ENCODE results near the gene CHN2.

CHN2 gene

GRCh38 chr7:29290829-29291228, 96.3 kb downstream of the CHN2 start:
- no peak overlapping the region for H3K27ac ChIP-seq (ENCODE audit: low read length)
- H3K4me3 ChIP-seq (ENCODE audit: low read length): no peak overlapping the region
- H3K4me1 ChIP-seq (ENCODE audit: insufficient read depth, low read length): peaks cover 20% of the 10 kb centered on the region
- no peaks in the 10 kb centered on the region for H3K9me3 ChIP-seq (ENCODE audit: insufficient read depth, low read depth, low read length)
- H3K36me3 ChIP-seq (ENCODE audit: insufficient read depth, low read depth, low read length): no peaks in the 10 kb centered on the region
- no peaks in the 10 kb centered on the region for H3K27me3 ChIP-seq (ENCODE audit: insufficient read depth, low read length)
- no peak overlapping the region for H3K9ac ChIP-seq (ENCODE audit: low read depth, low read length)

DNA sequence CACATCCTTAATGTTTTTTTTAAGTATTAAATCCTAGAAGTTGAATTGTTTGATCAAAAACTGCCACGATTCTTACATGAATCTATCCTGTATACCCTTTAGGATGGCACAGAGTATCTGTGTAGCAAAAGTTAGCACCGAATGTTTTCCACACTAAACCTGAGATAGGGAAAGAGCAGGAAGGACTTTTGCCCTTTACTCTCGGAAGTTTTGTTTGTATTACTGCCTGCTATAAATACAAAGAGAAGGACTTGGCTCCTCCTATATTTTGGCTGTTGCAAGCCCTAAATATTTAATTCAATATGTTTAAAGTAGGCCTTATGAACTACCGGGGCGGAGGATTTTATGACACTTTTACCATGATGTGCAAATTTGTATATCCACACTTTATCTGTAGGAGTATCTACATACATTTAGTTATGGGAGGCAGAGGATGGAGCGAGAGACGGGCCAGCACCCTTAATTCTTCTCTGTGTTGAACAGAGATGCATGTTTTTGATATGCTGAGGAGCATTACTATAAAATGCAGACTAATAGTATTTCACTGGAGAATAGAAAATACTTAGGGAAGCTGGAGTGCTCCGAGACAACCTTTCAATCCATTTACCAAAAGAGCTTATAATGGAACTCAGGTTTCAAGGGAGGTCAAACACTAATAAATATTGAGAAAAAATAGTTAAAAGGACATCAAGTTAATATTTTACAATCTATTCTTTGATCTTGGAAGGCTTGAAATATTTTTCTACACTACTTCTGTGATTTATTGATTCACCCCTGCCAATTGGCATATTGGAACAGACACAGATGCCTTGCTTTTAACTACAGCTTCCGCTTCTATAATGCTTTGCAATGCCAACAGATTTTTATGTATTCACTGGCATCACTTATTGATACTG, 97.4 kb downstream of the CHN2 start:
- Histone ChIP-seq H3K4me1 (ENCODE audit: insufficient read depth, low read length) (peaks cover 26% of the 10 kb centered on the region), H3K9ac (ENCODE audit: low read depth, low read length) (no peak overlapping the region)

DNA sequence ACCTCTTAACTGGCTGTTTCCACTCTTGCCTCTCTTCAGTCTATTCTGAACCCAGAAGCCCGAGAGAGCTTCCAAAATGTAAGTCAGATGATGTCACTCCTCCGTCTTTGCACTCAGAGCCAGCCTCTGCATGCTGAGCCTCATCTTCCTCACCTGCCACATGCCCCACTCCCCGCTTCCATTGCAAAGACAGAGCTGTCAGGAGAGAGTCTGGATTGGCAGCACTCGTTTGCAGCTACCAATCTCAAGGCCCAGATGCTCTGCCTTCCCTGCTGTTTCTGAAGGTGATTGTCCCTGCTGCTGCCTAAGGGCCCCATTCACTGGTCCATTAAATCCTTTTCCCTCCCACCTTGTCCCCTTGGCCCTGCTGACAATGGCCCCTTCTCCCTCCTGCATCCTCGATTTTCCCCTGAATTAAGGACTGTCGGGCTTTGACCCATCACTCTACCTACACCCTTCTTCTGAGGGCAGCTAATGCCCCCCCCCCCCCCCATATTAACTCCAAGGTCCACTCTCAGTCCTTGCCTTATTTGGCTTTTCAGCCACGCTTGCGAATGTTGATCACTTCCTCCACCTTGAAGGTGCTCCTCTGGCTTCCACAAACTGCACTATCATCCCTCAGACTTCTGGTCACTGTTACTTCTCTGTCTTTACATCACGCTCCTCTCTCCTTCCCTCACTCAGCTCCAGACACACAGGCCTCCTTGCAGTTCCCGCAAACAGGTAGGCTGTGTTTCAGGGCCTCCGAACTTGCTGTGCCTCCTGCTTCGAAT, 98.5 kb downstream of the CHN2 start:
- Histone ChIP-seq H3K4me1 (ENCODE audit: insufficient read depth, low read length) (peaks cover 37% of the 10 kb centered on the region), H3K27ac (ENCODE audit: low read length) (no peak overlapping the region), H3K27me3 (ENCODE audit: insufficient read depth, low read length) (no peaks in the 10 kb centered on the region), H3K4me3 (ENCODE audit: low read length) (no peak overlapping the region), H3K9ac (ENCODE audit: low read depth, low read length) (no peak overlapping the region), H3K9me3 (ENCODE audit: insufficient read depth, low read depth, low read length) (no peaks in the 10 kb centered on the region), H3K36me3 (ENCODE audit: insufficient read depth, low read depth, low read length) (no peaks in the 10 kb centered on the region)

More for the DNA sequence above, 97.4 kb downstream of the CHN2 start:
- H3K36me3 ChIP-seq (ENCODE audit: insufficient read depth, low read depth, low read length): no peaks in the 10 kb centered on the region
- no peaks in the 10 kb centered on the region for H3K27me3 ChIP-seq (ENCODE audit: insufficient read depth, low read length)
- no peaks in the 10 kb centered on the region for H3K9me3 ChIP-seq (ENCODE audit: insufficient read depth, low read depth, low read length)
- no peak overlapping the region for H3K27ac ChIP-seq (ENCODE audit: low read length)
- H3K4me3 ChIP-seq (ENCODE audit: low read length): no peak overlapping the region

DNA sequence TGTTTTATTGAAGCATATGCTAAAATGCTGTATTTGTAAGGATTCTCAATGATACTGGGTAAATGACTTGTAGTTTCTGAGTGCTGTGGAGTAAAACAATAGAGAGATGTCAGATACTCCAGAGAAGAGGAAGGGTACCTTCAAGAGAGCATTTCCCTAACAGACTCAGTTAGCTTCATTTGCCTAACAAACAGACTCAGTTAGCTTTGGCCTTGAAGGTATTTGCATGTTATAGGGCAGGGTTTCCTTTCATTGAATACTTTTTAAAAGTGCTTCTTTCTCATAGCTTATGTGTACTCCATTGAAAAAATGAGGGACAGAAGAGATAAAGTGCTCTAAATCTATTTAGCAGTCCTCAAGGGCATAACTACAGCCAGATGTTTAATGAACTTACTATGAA, 101.8 kb downstream of the CHN2 start:
- H3K36me3 ChIP-seq (ENCODE audit: insufficient read depth, low read depth, low read length): no peaks in the 10 kb centered on the region
- peaks cover 31% of the 10 kb centered on the region for H3K4me1 ChIP-seq (ENCODE audit: insufficient read depth, low read length)
- H3K9me3 ChIP-seq (ENCODE audit: insufficient read depth, low read depth, low read length): no peaks in the 10 kb centered on the region
- H3K27me3 ChIP-seq (ENCODE audit: insufficient read depth, low read length): no peaks in the 10 kb centered on the region
- H3K9ac ChIP-seq (ENCODE audit: low read depth, low read length): no peak overlapping the region; the same call in 1 of the 2 replicates
- no peak overlapping the region for H3K27ac ChIP-seq (ENCODE audit: low read length)
- H3K4me3 ChIP-seq (ENCODE audit: low read length): peak overlapping the region; percentile 18; the same call in 1 of the 2 replicates

DNA sequence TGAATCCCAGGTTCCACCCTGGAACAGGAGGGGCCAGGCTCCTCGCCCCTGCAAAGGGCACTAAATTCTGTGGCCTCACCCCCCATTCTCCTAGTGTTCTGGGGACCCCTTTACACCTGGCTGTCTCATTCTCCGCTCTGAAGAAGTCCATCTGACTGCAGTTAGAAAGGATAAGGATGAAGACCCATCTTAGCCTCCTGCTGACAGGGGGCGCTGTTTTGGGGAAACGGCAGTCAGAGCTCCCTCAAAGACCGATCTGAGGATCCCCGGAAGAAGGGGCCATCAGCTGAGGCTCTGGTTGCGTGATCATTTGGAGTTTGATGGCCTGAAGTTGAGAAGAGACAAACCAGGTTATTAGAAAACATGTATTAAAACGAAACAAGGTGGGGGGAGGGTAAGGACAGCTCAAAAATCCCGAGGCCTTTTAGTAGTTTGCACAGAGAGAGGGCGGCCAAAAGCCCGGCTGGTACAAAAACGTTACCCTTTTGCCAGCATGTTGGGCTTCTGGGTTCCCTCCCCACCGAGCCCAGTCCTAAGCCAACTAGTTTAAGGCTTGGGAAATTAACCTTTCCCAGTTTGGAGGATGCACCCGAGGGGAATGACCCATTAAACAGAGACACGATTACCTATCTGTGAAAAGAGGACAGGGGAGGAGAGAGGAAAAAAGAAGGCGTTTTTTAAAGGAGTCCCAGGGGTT, 102.8 kb downstream of the CHN2 start:
- Histone ChIP-seq H3K36me3 (ENCODE audit: insufficient read depth, low read depth, low read length) (no peaks in the 10 kb centered on the region), H3K27ac (ENCODE audit: low read length) (no peak overlapping the region), H3K27me3 (ENCODE audit: insufficient read depth, low read length) (no peaks in the 10 kb centered on the region), H3K9me3 (ENCODE audit: insufficient read depth, low read depth, low read length) (no peaks in the 10 kb centered on the region), H3K4me3 (ENCODE audit: low read length) (peak overlapping the region; percentile 18; the same call in 1 of the 2 replicates), H3K9ac (ENCODE audit: low read depth, low read length) (no peak overlapping the region; the same call in 1 of the 2 replicates), H3K4me1 (ENCODE audit: insufficient read depth, low read length) (peaks cover 31% of the 10 kb centered on the region)

DNA sequence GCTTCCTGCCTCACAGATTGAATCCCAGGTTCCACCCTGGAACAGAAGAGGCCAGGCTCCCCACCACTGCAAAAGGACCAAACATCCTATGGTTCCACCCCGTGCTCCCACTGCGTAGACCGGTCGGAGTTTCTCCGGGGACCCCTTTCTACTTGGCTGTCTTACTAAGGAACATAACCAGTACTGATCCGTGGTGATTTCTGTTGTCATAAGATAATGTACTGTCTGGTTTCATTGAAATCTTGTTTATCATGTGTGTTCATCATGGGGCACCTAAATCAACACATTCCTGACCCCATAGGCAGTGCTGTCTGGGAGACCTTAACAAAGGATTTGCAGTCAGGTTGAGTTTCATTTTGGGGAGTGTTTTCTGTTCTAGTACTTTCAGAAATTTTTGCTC, 104.5 kb downstream of the CHN2 start:
- Histone ChIP-seq H3K36me3 (ENCODE audit: insufficient read depth, low read depth, low read length) (no peaks in the 10 kb centered on the region), H3K4me1 (ENCODE audit: insufficient read depth, low read length) (peaks cover 31% of the 10 kb centered on the region), H3K4me3 (ENCODE audit: low read length) (no peak overlapping the region), H3K9ac (ENCODE audit: low read depth, low read length) (no peak overlapping the region), H3K27ac (ENCODE audit: low read length) (no peak overlapping the region), H3K27me3 (ENCODE audit: insufficient read depth, low read length) (no peaks in the 10 kb centered on the region), H3K9me3 (ENCODE audit: insufficient read depth, low read depth, low read length) (no peaks in the 10 kb centered on the region)

DNA sequence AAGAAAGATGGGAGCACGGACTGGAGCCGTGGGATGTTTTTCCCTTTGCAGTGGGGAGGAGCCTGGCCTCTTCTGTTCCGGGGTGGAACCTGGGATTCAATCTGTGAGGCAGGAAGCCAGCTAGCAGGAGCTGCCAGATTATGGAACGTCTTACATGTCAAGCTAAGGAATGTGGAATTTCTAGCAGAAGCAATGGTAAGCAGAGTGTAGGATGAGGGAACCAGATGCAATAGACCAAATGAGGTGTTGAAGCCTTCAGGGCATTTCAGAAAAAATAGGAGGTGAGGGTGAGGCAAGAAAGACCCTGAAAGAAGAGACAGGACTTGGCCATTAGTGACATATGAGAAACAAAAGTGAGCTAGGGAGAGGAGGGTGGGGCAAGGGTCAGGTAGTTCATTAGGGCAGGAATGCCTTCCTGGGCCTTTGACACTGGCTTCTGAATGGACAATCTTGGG, 105.5 kb downstream of the CHN2 start:
- H3K27me3 ChIP-seq (ENCODE audit: insufficient read depth, low read length): no peaks in the 10 kb centered on the region
- H3K9ac ChIP-seq (ENCODE audit: low read depth, low read length): no peak overlapping the region
- peaks cover 34% of the 10 kb centered on the region for H3K4me1 ChIP-seq (ENCODE audit: insufficient read depth, low read length)

GRCh38 chr7:29300649-29301048, 106.1 kb downstream of the CHN2 start:
- H3K4me1 ChIP-seq (ENCODE audit: insufficient read depth, low read length): peaks cover 40% of the 10 kb centered on the region
- no peak overlapping the region for H3K9ac ChIP-seq (ENCODE audit: low read depth, low read length)
- no peak overlapping the region for H3K4me3 ChIP-seq (ENCODE audit: low read length)
- H3K9me3 ChIP-seq (ENCODE audit: insufficient read depth, low read depth, low read length): no peaks in the 10 kb centered on the region
- no peak overlapping the region for H3K27ac ChIP-seq (ENCODE audit: low read length)
- no peaks in the 10 kb centered on the region for H3K27me3 ChIP-seq (ENCODE audit: insufficient read depth, low read length)
- H3K36me3 ChIP-seq (ENCODE audit: insufficient read depth, low read depth, low read length): no peaks in the 10 kb centered on the region

More for the DNA sequence above, 105.5 kb downstream of the CHN2 start:
- Histone ChIP-seq H3K9me3 (ENCODE audit: insufficient read depth, low read depth, low read length) (no peaks in the 10 kb centered on the region), H3K36me3 (ENCODE audit: insufficient read depth, low read depth, low read length) (no peaks in the 10 kb centered on the region), H3K4me3 (ENCODE audit: low read length) (no peak overlapping the region), H3K27ac (ENCODE audit: low read length) (no peak overlapping the region)

- Histone ChIP-seq H3K4me3 (ENCODE audit: low read length) (no peak overlapping the region), H3K9me3 (ENCODE audit: insufficient read depth, low read depth, low read length) (no peaks in the 10 kb centered on the region), H3K36me3 (ENCODE audit: insufficient read depth, low read depth, low read length) (no peaks in the 10 kb centered on the region), H3K27me3 (ENCODE audit: insufficient read depth, low read length) (no peaks in the 10 kb centered on the region), H3K4me1 (ENCODE audit: insufficient read depth, low read length) (peaks cover 35% of the 10 kb centered on the region), H3K27ac (ENCODE audit: low read length) (no peak overlapping the region), H3K9ac (ENCODE audit: low read depth, low read length) (no peak overlapping the region)
These were observed 108.3 kb downstream of the CHN2 start for GRCh38 chr7:29302666-29303395.

DNA sequence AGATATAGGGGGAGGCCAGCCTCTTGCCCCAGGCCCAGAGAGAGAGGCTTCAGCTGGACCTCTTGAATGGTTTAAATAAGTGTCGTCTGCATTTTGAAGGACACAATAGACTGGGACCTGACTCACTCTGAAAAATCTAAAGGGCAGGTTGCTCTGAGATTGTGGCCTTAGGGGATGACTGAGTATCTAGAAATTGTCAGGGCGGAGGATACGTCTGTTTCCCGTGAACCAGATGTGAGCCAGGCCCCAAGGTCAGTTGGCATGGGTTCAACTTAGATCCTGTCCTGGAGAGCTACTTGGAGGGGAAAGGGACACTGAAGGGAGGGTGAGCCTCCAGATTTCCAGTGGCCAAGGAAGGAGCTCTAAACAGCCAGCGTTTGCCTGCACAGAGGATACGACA, 110.2 kb downstream of the CHN2 start:
- Histone ChIP-seq H3K9me3 (ENCODE audit: insufficient read depth, low read depth, low read length) (no peaks in the 10 kb centered on the region), H3K4me3 (ENCODE audit: low read length) (no peak overlapping the region), H3K27ac (ENCODE audit: low read length) (no peak overlapping the region), H3K36me3 (ENCODE audit: insufficient read depth, low read depth, low read length) (no peaks in the 10 kb centered on the region), H3K4me1 (ENCODE audit: insufficient read depth, low read length) (peaks cover 32% of the 10 kb centered on the region), H3K9ac (ENCODE audit: low read depth, low read length) (no peak overlapping the region), H3K27me3 (ENCODE audit: insufficient read depth, low read length) (no peaks in the 10 kb centered on the region)
